Karpas-422 (cell line): Measurements from ENCODE around the gene GPR155. TPM values are rescaled to one million over a fixed set of nuclear protein-coding genes. Genes with fewer than 3 reads are reported as not detected.

Source experiments
- DNase-seq: peaks from one replicate; pipeline ENCODE4 v3.0.0-alpha.2; 2015
- H2AFZ ChIP-seq: fragments of 200-600 bp; sonication (generic); 2 replicates; pipeline ENCODE4 v1.6.1; 2014; ENCODE audit warnings: antibody characterized with exemption, low read length, mixed read lengths
- H3K27ac ChIP-seq: fragments of 200-600 bp; sonication (generic); 2 replicates; pipeline ENCODE4 v1.5.1; 2014; ENCODE audit warnings: mild to moderate bottlenecking, low read length, moderate library complexity
- H3K27me3 ChIP-seq: fragments of 200-600 bp; sonication (generic); 2 replicates; pipeline ENCODE4 v1.6.1; 2014; ENCODE audit warnings: low read length, mixed read lengths
- H3K36me3 ChIP-seq: fragments of 200-600 bp; sonication (generic); 2 replicates; pipeline ENCODE4 v1.6.1; 2014; ENCODE audit warnings: low read length, mixed read lengths; ENCODE audit not compliant: insufficient read depth
- H3K4me1 ChIP-seq: fragments of 200-600 bp; sonication (generic); 2 replicates; pipeline ENCODE4 v1.6.1; 2014; ENCODE audit warnings: mild to moderate bottlenecking, low read length, mixed read lengths
- H3K4me2 ChIP-seq: fragments of 200-600 bp; sonication (generic); 2 replicates; pipeline ENCODE4 v1.6.1; 2014; ENCODE audit warnings: low read length, low read depth, mild to moderate bottlenecking; ENCODE audit not compliant: poor library complexity, severe bottlenecking
- H3K4me3 ChIP-seq: fragments of 200-600 bp; sonication (generic); 2 replicates; pipeline ENCODE4 v1.5.1; 2014; ENCODE audit warnings: mild to moderate bottlenecking, antibody characterized with exemption, low read length, mixed read lengths
- H3K79me2 ChIP-seq: fragments of 200-600 bp; sonication (generic); 2 replicates; pipeline ENCODE4 v1.6.1; 2014; ENCODE audit warnings: mild to moderate bottlenecking, low read length, mixed read lengths
- H3K9ac ChIP-seq: fragments of 200-600 bp; sonication (generic); 2 replicates; pipeline ENCODE4 v1.6.0; 2014; ENCODE audit warnings: low read length
- H3K9me2 ChIP-seq: fragments of 200-600 bp; sonication (generic), shearing (Covaris generic); replicated peaks from 2 replicates; pipeline ENCODE4 v1.6.0; 2014; ENCODE audit warnings: mild to moderate bottlenecking, low read length, moderate library complexity; ENCODE audit not compliant: insufficient read depth
- H3K9me3 ChIP-seq: fragments of 300-700, 200-600 bp; sonication (generic); 2 replicates; pipeline ENCODE4 v1.6.1; 2014; ENCODE audit warnings: low read length, mixed read lengths
- H4K20me1 ChIP-seq: fragments of 200-600 bp; sonication (generic); 2 replicates; pipeline ENCODE4 v1.6.1; 2014; ENCODE audit warnings: mild to moderate bottlenecking, antibody characterized with exemption, low read length, low read depth; ENCODE audit not compliant: insufficient read depth
- total RNA-seq: library from RNA; depleted of rRNA; stranded (reverse); fragments of >200 nt; shearing (Covaris generic); gene quantifications from 2 replicates; pipeline ENCODE4 v1.2.3, GENCODE V29; 2014; ENCODE audit warnings: low replicate concordance

GPR155 gene
- total RNA-seq, 1 experiment from 2014 or later: 1.0 TPM

- no peaks in the 10 kb centered on the region for H3K4me1 ChIP-seq
- no peak overlapping the region for H2AFZ ChIP-seq
- H3K9me2 ChIP-seq: no peaks in the 10 kb centered on the region
- H3K4me3 ChIP-seq: no peak overlapping the region
- H3K4me2 ChIP-seq: no peak overlapping the region
- H3K36me3 ChIP-seq: no peaks in the 10 kb centered on the region
- no peaks in the 10 kb centered on the region for H3K27me3 ChIP-seq
- DNase-seq: no peak
- no peak overlapping the region for H3K27ac ChIP-seq
- no peaks in the 10 kb centered on the region for H4K20me1 ChIP-seq
- no peaks in the 10 kb centered on the region for H3K79me2 ChIP-seq
- no peak overlapping the region for H3K9ac ChIP-seq
- no peaks in the 10 kb centered on the region; the same call in 1 of the 2 replicates for H3K9me3 ChIP-seq
Measured at GRCh38 chr2:174522553-174522952, 35.7 kb upstream of the GPR155 start.

DNA sequence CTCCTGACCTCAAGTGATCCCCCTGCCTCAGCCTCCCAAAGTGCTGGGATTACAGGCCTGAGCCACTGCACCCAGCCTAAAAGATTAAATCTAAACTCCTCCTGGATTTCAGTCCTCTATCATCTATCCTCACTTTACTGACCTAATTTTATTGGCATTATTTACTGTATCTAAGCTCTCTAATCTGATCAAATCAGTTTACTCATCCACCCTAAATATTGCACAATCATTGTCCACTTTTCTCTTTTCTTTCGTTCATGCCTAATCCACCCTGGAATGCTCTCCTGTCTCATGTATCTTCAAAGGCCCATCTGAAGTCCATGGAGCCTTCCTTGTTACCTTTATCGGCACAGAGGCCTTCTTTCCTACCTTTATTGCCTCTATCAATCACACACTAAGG, 31.6 kb upstream of the GPR155 start:
- no peak overlapping the region for H3K9ac ChIP-seq
- H3K27me3 ChIP-seq: no peaks in the 10 kb centered on the region
- no peak for DNase-seq
- H3K4me3 ChIP-seq: no peak overlapping the region
- no peaks in the 10 kb centered on the region for H3K9me3 ChIP-seq
- no peak overlapping the region for H3K27ac ChIP-seq
- H3K4me1 ChIP-seq: no peaks in the 10 kb centered on the region
- H3K9me2 ChIP-seq: no peaks in the 10 kb centered on the region
- H2AFZ ChIP-seq: no peak overlapping the region
- H4K20me1 ChIP-seq: no peaks in the 10 kb centered on the region
- H3K79me2 ChIP-seq: no peaks in the 10 kb centered on the region
- H3K36me3 ChIP-seq: no peaks in the 10 kb centered on the region
- no peak overlapping the region for H3K4me2 ChIP-seq

DNA sequence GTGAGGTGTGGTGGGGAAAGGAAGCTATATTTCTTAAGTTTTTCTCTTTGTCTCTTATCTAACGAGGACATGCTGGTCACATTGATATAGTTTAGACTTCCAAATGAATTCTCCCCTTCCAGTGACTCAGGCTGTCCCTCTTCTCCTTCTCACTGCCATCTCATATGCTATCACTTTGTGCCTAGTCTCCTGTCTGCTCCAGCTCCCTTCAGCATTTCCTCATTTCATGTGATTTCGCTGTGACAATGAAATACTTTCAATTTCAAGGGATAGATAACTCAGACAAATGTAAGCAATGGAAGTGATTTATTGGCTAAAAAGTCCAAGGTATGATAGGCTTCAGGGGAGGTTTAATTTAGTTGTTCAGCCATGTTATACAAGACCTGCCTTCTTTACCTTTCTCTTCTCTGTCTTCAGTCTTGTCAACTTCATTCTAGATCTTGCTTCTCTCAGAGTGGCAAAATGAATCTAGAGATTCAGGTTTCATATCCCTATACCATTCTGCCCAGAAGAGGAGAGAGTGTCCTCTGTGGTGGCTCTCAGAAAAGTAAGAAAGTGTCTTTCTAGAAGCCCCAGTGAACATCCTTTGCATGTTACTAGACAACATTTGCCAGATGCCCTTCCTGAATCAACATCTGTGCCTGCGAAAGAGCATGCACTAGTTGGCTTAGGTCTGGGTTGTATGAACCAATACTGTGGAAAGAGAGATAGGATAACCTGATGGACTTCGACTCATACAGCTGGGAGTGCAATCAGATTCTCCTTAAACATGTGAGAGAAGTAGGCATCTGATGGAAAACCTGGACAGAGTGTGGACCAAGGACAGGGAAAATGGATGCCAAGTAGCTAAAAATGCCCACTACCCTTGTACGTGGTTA, 29.9 kb upstream of the GPR155 start:
- Histone ChIP-seq H4K20me1 (no peaks in the 10 kb centered on the region), H3K4me2 (no peak overlapping the region), H3K9ac (no peak overlapping the region), H3K27me3 (no peaks in the 10 kb centered on the region), H3K27ac (no peak overlapping the region), H3K9me3 (0 out of 2 replicates have a peak, but pooled peaks cover 2% of the 10 kb centered on the region), H3K4me1 (no peaks in the 10 kb centered on the region), H2AFZ (no peak overlapping the region), H3K9me2 (no peaks in the 10 kb centered on the region), H3K4me3 (no peak overlapping the region), H3K36me3 (no peaks in the 10 kb centered on the region), H3K79me2 (no peaks in the 10 kb centered on the region)
- no peak for DNase-seq

DNA sequence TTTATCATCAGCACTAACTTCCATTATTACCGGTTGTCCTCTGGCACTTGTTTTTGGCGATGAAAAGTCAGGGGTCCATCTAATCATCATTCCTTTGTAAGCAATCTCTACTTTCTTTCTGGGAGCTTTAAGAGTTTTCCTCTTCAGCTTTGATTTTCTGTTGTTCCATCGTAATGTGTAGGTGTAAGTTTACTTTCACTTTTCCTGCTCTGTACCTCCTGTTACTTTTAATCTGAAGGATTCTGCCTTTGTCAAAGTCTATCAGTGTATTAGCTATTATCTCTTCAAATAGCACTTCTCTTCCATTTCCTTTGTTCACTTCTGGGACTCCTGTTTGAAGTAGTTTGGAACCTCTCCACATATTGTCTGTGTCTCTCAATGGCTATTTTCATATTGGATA, 25.5 kb upstream of the GPR155 start:
- Histone ChIP-seq H3K9me2 (no peaks in the 10 kb centered on the region), H2AFZ (no peak overlapping the region), H3K9ac (no peak overlapping the region), H3K27me3 (no peaks in the 10 kb centered on the region), H3K27ac (no peak overlapping the region), H3K4me3 (no peak overlapping the region), H3K36me3 (no peaks in the 10 kb centered on the region), H3K79me2 (no peaks in the 10 kb centered on the region), H4K20me1 (no peaks in the 10 kb centered on the region), H3K9me3 (peaks cover 10% of the 10 kb centered on the region), H3K4me1 (no peaks in the 10 kb centered on the region), H3K4me2 (no peak overlapping the region)
- no peak for DNase-seq

DNA sequence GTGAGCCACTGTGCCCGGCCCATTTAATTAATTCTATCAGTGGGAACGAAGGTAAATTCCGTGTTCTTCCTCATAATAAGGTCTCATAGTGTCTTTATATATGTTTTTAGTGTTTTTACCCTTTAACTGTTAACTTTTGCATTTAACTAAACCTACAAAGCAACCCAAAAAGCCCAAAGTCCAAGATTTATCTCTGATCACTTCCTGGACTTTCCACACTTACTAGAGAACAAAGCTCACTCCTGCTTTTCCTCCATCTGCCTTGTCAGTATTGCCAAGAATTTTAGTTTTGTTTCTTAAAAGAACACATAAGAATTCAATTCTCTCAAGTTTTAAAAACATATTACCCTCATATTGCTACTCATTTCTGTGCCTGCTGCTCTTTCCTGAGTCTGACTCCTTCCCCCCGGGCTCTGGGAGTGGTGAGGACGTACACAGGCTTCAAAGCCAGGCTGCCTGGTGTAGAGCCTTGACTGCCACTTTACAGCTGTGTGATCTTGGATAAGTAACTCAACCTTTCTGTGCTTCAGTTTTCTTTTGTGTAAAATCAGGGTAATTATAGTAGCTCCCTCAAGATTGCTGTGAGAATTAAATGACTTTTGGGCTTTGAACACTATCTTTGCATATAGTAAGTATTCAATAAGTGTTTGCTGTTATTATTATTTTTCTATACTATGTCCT, 24.9 kb upstream of the GPR155 start:
- no peaks in the 10 kb centered on the region for H3K79me2 ChIP-seq
- H3K27ac ChIP-seq: no peak overlapping the region
- no peaks in the 10 kb centered on the region for H3K27me3 ChIP-seq
- H4K20me1 ChIP-seq: no peaks in the 10 kb centered on the region
- H2AFZ ChIP-seq: no peak overlapping the region
- no peak for DNase-seq
- no peak overlapping the region for H3K4me3 ChIP-seq
- no peaks in the 10 kb centered on the region for H3K4me1 ChIP-seq
- H3K9ac ChIP-seq: no peak overlapping the region
- H3K9me2 ChIP-seq: no peaks in the 10 kb centered on the region
- H3K36me3 ChIP-seq: no peaks in the 10 kb centered on the region
- H3K9me3 ChIP-seq: peaks cover 10% of the 10 kb centered on the region
- H3K4me2 ChIP-seq: no peak overlapping the region

DNA sequence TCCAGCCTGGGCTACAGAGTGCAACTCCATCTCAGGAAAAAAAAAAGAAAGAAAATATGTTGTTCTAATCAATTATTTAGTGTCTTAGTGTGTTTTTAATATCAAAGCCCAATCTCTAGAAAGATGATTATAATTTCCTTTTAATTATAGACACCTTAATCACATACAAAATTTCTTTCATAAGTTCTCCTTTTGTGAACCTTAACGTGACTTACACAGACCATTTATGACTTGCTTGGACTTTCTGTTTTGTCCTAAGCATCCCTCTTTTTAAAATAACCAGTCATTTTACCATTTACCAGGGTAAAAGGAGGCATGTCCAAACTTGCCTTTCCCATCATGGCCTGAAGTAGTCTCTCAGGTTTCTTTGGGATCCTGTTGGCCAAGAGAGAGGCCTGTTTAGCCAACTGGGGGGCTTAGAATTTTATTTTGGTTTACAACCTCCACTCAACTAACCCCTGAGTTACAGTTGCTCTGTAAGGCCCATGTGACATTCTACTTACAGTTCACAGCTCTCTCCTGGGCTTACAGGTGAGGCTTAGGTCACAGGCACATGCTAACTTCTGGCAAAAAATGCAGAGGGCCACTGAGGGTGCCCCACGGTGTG, 23.9 kb upstream of the GPR155 start:
- Histone ChIP-seq H3K27ac (no peak overlapping the region), H3K27me3 (no peaks in the 10 kb centered on the region), H3K4me1 (no peaks in the 10 kb centered on the region), H3K36me3 (no peaks in the 10 kb centered on the region), H3K79me2 (no peaks in the 10 kb centered on the region), H4K20me1 (no peaks in the 10 kb centered on the region), H3K4me3 (no peak overlapping the region), H3K9ac (no peak overlapping the region), H3K4me2 (no peak overlapping the region), H3K9me3 (peaks cover 10% of the 10 kb centered on the region), H2AFZ (no peak overlapping the region), H3K9me2 (no peaks in the 10 kb centered on the region)
- peak; percentile 71 for DNase-seq

GRCh38 chr2:174503161-174503809, 16.5 kb upstream of the GPR155 start:
- Histone ChIP-seq H3K4me2 (no peak overlapping the region), H3K27me3 (no peaks in the 10 kb centered on the region), H3K9me2 (no peaks in the 10 kb centered on the region), H4K20me1 (no peaks in the 10 kb centered on the region), H3K9me3 (no peaks in the 10 kb centered on the region), H3K4me3 (no peak overlapping the region), H3K4me1 (no peaks in the 10 kb centered on the region), H3K27ac (no peak overlapping the region), H3K36me3 (no peaks in the 10 kb centered on the region), H3K79me2 (no peaks in the 10 kb centered on the region), H2AFZ (no peak overlapping the region), H3K9ac (no peak overlapping the region)
- DNase-seq: no peak

- H3K4me3 ChIP-seq: no peak overlapping the region
- no peaks in the 10 kb centered on the region for H3K4me1 ChIP-seq
- DNase-seq: no peak
- no peaks in the 10 kb centered on the region for H3K36me3 ChIP-seq
- H3K9me2 ChIP-seq: no peaks in the 10 kb centered on the region
- no peaks in the 10 kb centered on the region for H3K27me3 ChIP-seq
- H3K9ac ChIP-seq: no peak overlapping the region
- H4K20me1 ChIP-seq: no peaks in the 10 kb centered on the region
- H3K9me3 ChIP-seq: no peaks in the 10 kb centered on the region
- no peak overlapping the region for H3K4me2 ChIP-seq
- H3K79me2 ChIP-seq: no peaks in the 10 kb centered on the region
- H2AFZ ChIP-seq: no peak overlapping the region
- no peak overlapping the region for H3K27ac ChIP-seq
Measured at GRCh38 chr2:174499371-174499770, 12.5 kb upstream of the GPR155 start.
